ENCODE measurements around the gene FANK1. TPM values are rescaled to one million over a fixed set of nuclear protein-coding genes. Genes with fewer than 3 reads are reported as not detected.

Gene FANK1
- total and polyA plus RNA-seq, 2 donors (not counting 1 experiment from before 2014, with no cell fraction given) = 0.13 TPM; not detected in 1

- CTCF ChIA-PET = interaction anchor here (0.6 to 3.1 kb wide), 6 partner anchors 12 to 1877 kb away, joined by 3 to 15 read pairs (median 7); no protein-coding TSS in a partner anchor
- Histone ChIP-seq H4K20me1 (ENCODE audit: control insufficient read depth, insufficient read depth, low read length, poor library complexity, severe bottlenecking) (no peaks in the 10 kb centered on the region), H3K9me3 (ENCODE audit: control extremely low read depth in 1 of 3, control insufficient read depth in 2 of 3, insufficient read depth in 1 of 3, low read length in 2 of 3) (no peaks in the 10 kb centered on the region), H3K4me2 (replicated peaks; ENCODE audit: low read depth, low read length, poor library complexity, severe bottlenecking) (no peak overlapping the region), H2AFZ (ENCODE audit: insufficient read depth, low read depth, low read length, poor library complexity, severe bottlenecking) (no peak overlapping the region), H3K79me2 (ENCODE audit: control insufficient read depth, insufficient read depth, low read length) (no peaks in the 10 kb centered on the region), H3K9ac (ENCODE audit: low read length) (no peak overlapping the region), H3K4me3 (ENCODE audit: control extremely low read depth in 1 of 5, extremely low read depth in 1 of 5, insufficient read depth in 1 of 5, low read depth in 2 of 5, low read length in 4 of 5) (no peak overlapping the region), H3K36me3 (replicated peaks in 1 of 2; ENCODE audit: control extremely low read depth in 1 of 2, control insufficient read depth in 1 of 2, extremely low read depth in 1 of 2, insufficient read depth in 2 of 2, low read length in 1 of 2) (no peaks in the 10 kb centered on the region), H3K27me3 (replicated peaks in 1 of 4; ENCODE audit: control extremely low read depth in 1 of 4, control insufficient read depth in 3 of 4, insufficient read depth in 4 of 4, low read length in 3 of 4) (peaks cover 0 to 2% (median 0%) of the 10 kb centered on the region in 4 experiments), H3K4me1 (ENCODE audit: control insufficient read depth in 2 of 2, insufficient read depth in 2 of 2, low read length in 2 of 2) (no peaks in the 10 kb centered on the region), H3K27ac (ENCODE audit: low read length in 2 of 2) (no peak overlapping the region)
- Mint-ChIP-seq H3K4me3 (no peak overlapping the region), H3K27ac (no peak overlapping the region), H3K4me1 (peaks cover under 1% of the 10 kb centered on the region), H3K9me3 (ENCODE audit: insufficient read depth) (no peaks in the 10 kb centered on the region), H3K27me3 (peaks cover 26% of the 10 kb centered on the region)
- POLR2A ChIA-PET = no interaction called here
- intact Hi-C loops (cut with micrococcal nuclease) = no loop called here
- ATAC-seq (ENCODE audit: low read depth) = no peak
- TF ChIP-seq CTCF (IDR thresholded peaks at IDR 0.05) (no peak), EZH2 (IDR thresholded peaks at IDR 0.05; ENCODE audit: borderline replicate concordance, insufficient read depth, low read depth, low read length, poor library complexity, severe bottlenecking) (no peak)
- DNase-seq = no peak
- WGBS (ENCODE audit: insufficient coverage) = 97% methylated on average over 4 of the region's 6 CpGs
Measured at GRCh38 chr10:125976960-125977605, 80.7 kb downstream of the FANK1 start.

- WGBS (ENCODE audit: insufficient coverage) = 66% methylated on average over 6 of the region's 7 CpGs
- Mint-ChIP-seq H3K9me3 (ENCODE audit: insufficient read depth) (no peaks in the 10 kb centered on the region), H3K27me3 (peaks cover 26% of the 10 kb centered on the region), H3K27ac (no peak overlapping the region), H3K4me1 (peaks cover 10% of the 10 kb centered on the region), H3K4me3 (no peak overlapping the region)
- no peak for DNase-seq
- Histone ChIP-seq H3K4me3 (ENCODE audit: control extremely low read depth in 1 of 5, extremely low read depth in 1 of 5, insufficient read depth in 1 of 5, low read depth in 2 of 5, low read length in 4 of 5) (no peak overlapping the region), H3K9ac (ENCODE audit: low read length) (no peak overlapping the region), H2AFZ (ENCODE audit: insufficient read depth, low read depth, low read length, poor library complexity, severe bottlenecking) (no peak overlapping the region), H3K27me3 (replicated peaks in 1 of 4; ENCODE audit: control extremely low read depth in 1 of 4, control insufficient read depth in 3 of 4, insufficient read depth in 4 of 4, low read length in 3 of 4) (no peaks in the 10 kb centered on the region), H3K27ac (ENCODE audit: low read length in 2 of 2) (no peak overlapping the region), H4K20me1 (ENCODE audit: control insufficient read depth, insufficient read depth, low read length, poor library complexity, severe bottlenecking) (no peaks in the 10 kb centered on the region), H3K4me2 (replicated peaks; ENCODE audit: low read depth, low read length, poor library complexity, severe bottlenecking) (no peak overlapping the region), H3K79me2 (ENCODE audit: control insufficient read depth, insufficient read depth, low read length) (no peaks in the 10 kb centered on the region), H3K36me3 (replicated peaks in 1 of 2; ENCODE audit: control extremely low read depth in 1 of 2, control insufficient read depth in 1 of 2, extremely low read depth in 1 of 2, insufficient read depth in 2 of 2, low read length in 1 of 2) (no peaks in the 10 kb centered on the region), H3K9me3 (ENCODE audit: control extremely low read depth in 1 of 3, control insufficient read depth in 2 of 3, insufficient read depth in 1 of 3, low read length in 2 of 3) (no peaks in the 10 kb centered on the region), H3K4me1 (ENCODE audit: control insufficient read depth in 2 of 2, insufficient read depth in 2 of 2, low read length in 2 of 2) (no peaks in the 10 kb centered on the region)
- intact Hi-C loops (cut with micrococcal nuclease) = loop anchor here (5.0 kb wide), 1 partner anchor 113 kb away; no protein-coding TSS in a partner anchor
- no peak for ATAC-seq (ENCODE audit: low read depth)
- no peak for TF ChIP-seq EZH2 (IDR thresholded peaks at IDR 0.05; ENCODE audit: borderline replicate concordance, insufficient read depth, low read depth, low read length, poor library complexity, severe bottlenecking)
- no peak for TF ChIP-seq CTCF (IDR thresholded peaks at IDR 0.05)
- ChIA-PET CTCF (interaction anchor here (0.6 to 7.2 kb wide), 7 partner anchors 14 to 522 kb away, joined by 3 to 80 read pairs (median 4); no protein-coding TSS in a partner anchor), POLR2A (no interaction called here)
Measured at GRCh38 chr10:125979976-125980375, 83.6 kb downstream of the FANK1 start.
